ENCODE data around the gene VWA3A. TPM values are rescaled to one million over a fixed set of nuclear protein-coding genes. Genes with fewer than 3 reads are reported as not detected.

The VWA3A gene
- total and polyA plus RNA-seq, 2 of the 8 experiments (the other 6 are each of a cell fraction or from before 2014, with no cell fraction given) = 0.05 TPM; not detected in 1

DNA sequence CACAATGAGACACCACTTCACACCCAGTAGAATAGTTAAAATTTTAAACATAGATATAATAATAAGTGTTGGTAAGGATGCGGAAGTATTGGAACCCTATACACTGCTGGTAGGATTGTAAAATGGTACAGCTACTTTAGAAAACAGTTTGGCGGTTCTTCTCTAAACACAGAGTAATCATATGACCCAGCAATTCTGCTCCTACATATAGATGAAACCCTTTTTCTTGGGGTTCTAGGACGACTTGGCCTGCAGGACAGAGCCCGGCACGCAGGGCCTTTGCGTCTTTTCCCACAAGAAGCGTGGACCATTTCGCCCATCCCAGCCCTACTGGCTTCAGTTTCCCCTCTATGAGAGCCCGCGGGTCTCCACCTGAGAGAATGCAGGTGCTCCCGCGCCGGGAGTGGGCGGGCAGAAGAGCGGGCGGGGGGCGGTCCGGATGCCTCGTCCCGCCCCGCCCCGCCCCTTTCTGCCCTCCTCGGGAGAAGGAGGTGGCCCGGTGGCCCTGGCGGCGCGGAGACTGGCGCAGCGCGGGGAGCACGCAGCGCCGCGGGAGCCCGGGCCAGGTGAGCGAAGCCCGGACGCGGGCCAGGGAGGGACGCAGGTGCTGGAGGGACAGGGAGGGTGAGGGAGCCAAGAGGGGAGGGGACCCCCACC lies 69.8 kb downstream of the VWA3A start, which contains the start of gene SDR42E2:
Gene SDR42E2 (plus strand): TSS at position 508 of the 657 bp plus-strand sequence. CDS start 3,077 bp downstream, outside the sequence.
- H2BK12ac ChIP-seq (ENCODE audit: low read depth, low read length) = 0 out of 2 replicates have a peak within 1 kb of the TSS, but pooled peaks have one; percentile 0
- no peak for TF ChIP-seq BACH1 (IDR thresholded peaks at IDR 0.05; ENCODE audit: low read length)
- TF ChIP-seq KDM4A (IDR thresholded peaks at IDR 0.05; ENCODE audit: low read depth, low read length, severe bottlenecking) = peak; percentile 94
- no peak for TF ChIP-seq CHD1 (IDR thresholded peaks at IDR 0.05; ENCODE audit: low read depth, low read length)
- no peak for TF ChIP-seq JUN (IDR thresholded peaks at IDR 0.05; ENCODE audit: low read depth, low read length)
- TF ChIP-seq EGR1 (IDR thresholded peaks at IDR 0.05; ENCODE audit: borderline replicate concordance, low read depth, low read length) = 0 out of 2 replicates have a peak, but pooled peaks have one; percentile 18
- peak; percentile 47 for TF ChIP-seq PHF8 (conservative IDR thresholded peaks at IDR 0.05; ENCODE audit: low read depth, low read length)
- TF ChIP-seq ZNF274 (IDR thresholded peaks at IDR 0.05; ENCODE audit: borderline replicate concordance, extremely low read depth, low read length) = no peak
- TF ChIP-seq, protein P1, sequence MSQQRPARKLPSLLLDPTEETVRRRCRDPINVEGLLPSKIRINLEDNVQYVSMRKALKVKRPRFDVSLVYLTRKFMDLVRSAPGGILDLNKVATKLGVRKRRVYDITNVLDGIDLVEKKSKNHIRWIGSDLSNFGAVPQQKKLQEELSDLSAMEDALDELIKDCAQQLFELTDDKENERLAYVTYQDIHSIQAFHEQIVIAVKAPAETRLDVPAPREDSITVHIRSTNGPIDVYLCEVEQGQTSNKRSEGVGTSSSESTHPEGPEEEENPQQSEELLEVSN (IDR thresholded peaks at IDR 0.05) = peak; percentile 45
- TF ChIP-seq SP1 (IDR thresholded peaks at IDR 0.05; ENCODE audit: low read depth, low read length) = peak; percentile 62; the same call in 1 of the 2 replicates
- TF ChIP-seq TEAD4 (IDR thresholded peaks at IDR 0.05; ENCODE audit: low read depth, low read length) = no peak
- TF ChIP-seq POLR2A (IDR thresholded peaks at IDR 0.05; ENCODE audit: control extremely low read depth in 1 of 2, low read depth in 2 of 2, low read length in 2 of 2) = no peak
- TF ChIP-seq SP4 (IDR thresholded peaks at IDR 0.05; ENCODE audit: low read length) = peak; percentile 72; the same call in 1 of the 2 replicates
- TF ChIP-seq BRCA1 (IDR thresholded peaks at IDR 0.05; ENCODE audit: low read depth, low read length) = no peak
- H3K9me3 ChIP-seq (ENCODE audit: insufficient read depth in 2 of 2, low read depth in 1 of 2, low read length in 1 of 2) = no peaks in the 10 kb centered on the region
- peak within 1 kb of the TSS; percentile 43 for H3K56ac ChIP-seq (replicated peaks; ENCODE audit: insufficient read length, low read depth, low read length)
- no peak within 1 kb of the TSS for H2BK20ac ChIP-seq (ENCODE audit: low read length)
- CTCF ChIA-PET (ENCODE audit: partially characterized antibody) = interaction anchor here (0.6 to 4.3 kb wide), 3 partner anchors 19 to 138 kb away, joined by 3 to 32 read pairs (median 8); no protein-coding TSS in a partner anchor
- H4K8ac ChIP-seq (ENCODE audit: extremely low read depth, insufficient read depth, low read length) = no peak within 1 kb of the TSS
- H2AK5ac ChIP-seq (ENCODE audit: low read depth, low read length) = no peak within 1 kb of the TSS
- H3K79me2 ChIP-seq (ENCODE audit: control insufficient read depth in 1 of 2, insufficient read depth in 2 of 2, low read length in 2 of 2) = no peaks in the 10 kb centered on the region
- FAIRE-seq (no peak), DNase-seq (ENCODE audit: low read depth in 1 of 2, low spot score in 2 of 2) (peak; percentile 19 to 80)
- H2AFZ ChIP-seq (ENCODE audit: low read length) = peak within 1 kb of the TSS; percentile 89; the same call in 1 of the 2 replicates
- H2BK120ac ChIP-seq (replicated peaks; ENCODE audit: low read depth, low read length) = no peak within 1 kb of the TSS
- 10% methylated on average over 18 of the region's 40 CpGs; no CpG with 5 or more reads in 1 of the 2 experiments for WGBS, 2 experiments (ENCODE audit: extremely low coverage in 1 of 2, insufficient coverage in 1 of 2, insufficient read length in 1 of 2, insufficient replicate concordance in 2 of 2, low coverage in 1 of 2, low lambda C conversion rate in 2 of 2, missing lambda C conversion rate in 1 of 2)
- H3K27me3 ChIP-seq (replicated peaks in 1 of 4; ENCODE audit: control insufficient read depth in 3 of 4, extremely low read depth in 1 of 4, insufficient read depth in 3 of 4, low read length in 3 of 4) = peaks cover 0 to 21% (median 14%) of the 10 kb centered on the region in 4 experiments; a peak in 6 of 7 replicates
- H3K36me3 ChIP-seq (ENCODE audit: control insufficient read depth in 2 of 4, insufficient read depth in 4 of 4, low read length in 3 of 4) = no peaks in the 10 kb centered on the region
- H3K4me3 ChIP-seq (ENCODE audit: extremely low read depth in 1 of 4, insufficient read depth in 2 of 4, low read depth in 3 of 4, low read length in 4 of 4) = peak within 1 kb of the TSS; percentile 23 to 61 (median 46)
- H3K23ac ChIP-seq (ENCODE audit: insufficient read length) = no peak within 1 kb of the TSS
- no peak within 1 kb of the TSS for H4K5ac ChIP-seq (ENCODE audit: insufficient read length, low read depth, low read length)
- no peak within 1 kb of the TSS for H4K91ac ChIP-seq (replicated peaks; ENCODE audit: insufficient read length, low read length)
- no peak within 1 kb of the TSS for H2BK5ac ChIP-seq (ENCODE audit: low read depth, low read length)
- peak within 1 kb of the TSS; percentile 78 for H3K18ac ChIP-seq (ENCODE audit: extremely low read depth, low read length)
- H3K4me2 ChIP-seq (ENCODE audit: insufficient read depth in 1 of 2, low read depth in 2 of 2, low read length in 2 of 2) = peak within 1 kb of the TSS; percentile 69 to 75
- POLR2A ChIA-PET (ENCODE audit: partially characterized antibody) = interaction anchor here (0.9 to 2.1 kb wide), 3 partner anchors 11 to 209 kb away, joined by 3 to 5 read pairs (median 4); partner anchors contain the start of gene UQCRC2
- H3K79me1 ChIP-seq (ENCODE audit: low read depth, low read length) = no peaks in the 10 kb centered on the region
- H3K27ac ChIP-seq (ENCODE audit: low read depth, low read length) = no peak within 1 kb of the TSS
- H3K9ac ChIP-seq (replicated peaks in 1 of 4; ENCODE audit: extremely low read depth in 1 of 4, low read depth in 3 of 4, low read length in 3 of 4) = peak within 1 kb of the TSS in 1 of 4 experiments; percentile 8; a peak in 1 of 7 replicates
- no peaks in the 10 kb centered on the region for H4K20me1 ChIP-seq (replicated peaks in 1 of 2; ENCODE audit: control insufficient read depth in 1 of 2, insufficient read depth in 2 of 2, low read length in 2 of 2)
- peaks cover 11% of the 10 kb centered on the region; the same call in 1 of the 2 replicates for H3K23me2 ChIP-seq (ENCODE audit: low read depth, low read length)
- H3K4ac ChIP-seq (replicated peaks; ENCODE audit: insufficient read length, low read depth, low read length) = no peak within 1 kb of the TSS
- H2BK15ac ChIP-seq (ENCODE audit: low read length) = peak within 1 kb of the TSS; percentile 46; the same call in 1 of the 2 replicates
- no peak within 1 kb of the TSS for H3K14ac ChIP-seq (ENCODE audit: insufficient read length)
- no peaks in the 10 kb centered on the region for H3K4me1 ChIP-seq (replicated peaks in 1 of 4; ENCODE audit: control insufficient read depth in 3 of 4, insufficient read depth in 4 of 4, low read length in 3 of 4)

Measured in H1 (cell line).